ENCODE results near the gene UCN3. TPM values are rescaled to one million over a fixed set of nuclear protein-coding genes. Genes with fewer than 3 reads are reported as not detected.
A peak's percentile ranks its signal among the peaks of the same experiment; 100 is the strongest.

UCN3 gene, protein sequence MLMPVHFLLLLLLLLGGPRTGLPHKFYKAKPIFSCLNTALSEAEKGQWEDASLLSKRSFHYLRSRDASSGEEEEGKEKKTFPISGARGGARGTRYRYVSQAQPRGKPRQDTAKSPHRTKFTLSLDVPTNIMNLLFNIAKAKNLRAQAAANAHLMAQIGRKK
- not detected in 2 replicates for total RNA-seq (ENCODE audit: low replicate concordance)

DNA sequence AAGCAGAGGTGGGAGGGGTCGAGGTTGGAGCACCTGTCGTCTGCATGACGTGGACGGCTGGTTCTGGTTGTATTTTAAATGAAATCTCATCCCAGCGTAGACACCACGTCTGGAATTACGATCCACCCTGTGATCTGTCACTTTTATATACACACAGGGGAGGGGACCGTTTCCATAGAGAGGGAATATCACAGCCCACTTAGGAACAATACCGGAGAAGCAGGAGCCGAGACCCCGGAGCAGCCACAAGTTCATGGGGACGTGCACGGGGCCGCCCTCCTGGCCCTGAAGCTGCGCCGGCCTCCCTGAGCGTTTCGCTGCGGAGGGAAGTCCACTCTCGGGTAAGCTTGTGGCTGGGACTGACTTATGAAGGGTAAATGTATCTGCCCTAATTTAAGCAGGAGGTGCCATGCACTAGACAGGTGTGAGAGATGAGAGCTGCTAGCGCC lies at the start of gene UCN3:
Gene UCN3 (plus strand): TSS at position 77 of the 449 bp plus-strand sequence. CDS start 8,755 bp downstream, outside the sequence.
- Histone ChIP-seq H3K4me1 (no peaks in the 10 kb centered on the region), H3K9ac (no peak within 1 kb of the TSS), H3K27ac (no peak within 1 kb of the TSS), H3K36me3 (no peaks in the 10 kb centered on the region), H3K4me2 (no peak within 1 kb of the TSS), H3K27me3 (no peaks in the 10 kb centered on the region), H3K79me2 (ENCODE audit: low read depth) (no peaks in the 10 kb centered on the region), H3K4me3 (no peak within 1 kb of the TSS), H3K9me3 (ENCODE audit: low read depth) (no peaks in the 10 kb centered on the region), H3F3A (ENCODE audit: low read depth) (peaks cover 3% of the 10 kb centered on the region), H2AFZ (replicated peaks) (no peak within 1 kb of the TSS), H4K20me1 (ENCODE audit: low read depth) (no peaks in the 10 kb centered on the region)
- H3K27me3 Mint-ChIP-seq (ENCODE audit: insufficient read depth, low read depth) = peaks cover 5% of the 10 kb centered on the region
- H3K9me3 Mint-ChIP-seq = peaks cover 4% of the 10 kb centered on the region
- no peak for TF ChIP-seq EZH2phosphoT487 (IDR thresholded peaks at IDR 0.05)
- TF ChIP-seq CTCF (IDR thresholded peaks at IDR 0.05) = no peak
- no peak for TF ChIP-seq EZH2 (IDR thresholded peaks at IDR 0.05)
- H3K36me3 Mint-ChIP-seq = no peaks in the 10 kb centered on the region
- H3K4me3 Mint-ChIP-seq = no peak within 1 kb of the TSS
- no peak for DNase-seq (ENCODE audit: low spot score)
- H3K27ac Mint-ChIP-seq = peak within 1 kb of the TSS; percentile 6
- peaks cover 6% of the 10 kb centered on the region for H3K4me1 Mint-ChIP-seq

DNA sequence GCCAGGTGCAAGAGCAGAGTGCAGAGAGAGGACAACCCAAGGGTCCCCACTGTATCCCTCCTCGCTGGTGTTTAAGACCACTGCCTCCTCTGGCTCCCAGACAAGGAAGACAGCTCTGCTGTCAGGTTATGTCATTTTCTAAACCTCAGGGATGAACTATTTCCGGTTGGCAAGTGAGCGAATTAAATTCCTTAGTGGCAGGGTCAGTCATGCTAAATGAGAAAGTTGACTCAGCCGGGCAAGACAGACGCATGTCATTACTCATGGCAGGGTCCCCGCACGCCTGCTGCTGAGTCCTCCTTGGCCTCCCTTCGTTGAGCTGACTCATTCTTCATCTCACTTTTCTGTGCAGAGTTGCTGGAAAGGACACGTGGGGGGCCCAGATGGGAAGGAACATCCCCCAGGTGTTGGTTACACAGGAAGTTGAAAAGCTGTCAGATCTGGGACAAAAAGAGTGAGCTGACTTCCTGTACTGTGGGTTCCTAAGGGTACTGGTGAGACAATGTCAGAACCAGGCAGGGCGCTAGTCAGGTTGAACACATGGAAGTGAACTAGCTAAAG lies 47.1 kb upstream of the UCN3 start:
- Mint-ChIP-seq H3K27ac (no peak overlapping the region), H3K4me1 (peaks cover 11% of the 10 kb centered on the region), H3K9me3 (peaks cover 5% of the 10 kb centered on the region), H3K36me3 (no peaks in the 10 kb centered on the region), H3K27me3 (ENCODE audit: insufficient read depth, low read depth) (peaks cover 4% of the 10 kb centered on the region), H3K4me3 (no peak overlapping the region)
- Histone ChIP-seq H3K4me3 (no peak overlapping the region), H3K9ac (no peak overlapping the region), H3K4me1 (no peaks in the 10 kb centered on the region), H4K20me1 (ENCODE audit: low read depth) (no peaks in the 10 kb centered on the region), H3K36me3 (no peaks in the 10 kb centered on the region), H3K79me2 (ENCODE audit: low read depth) (no peaks in the 10 kb centered on the region), H3K27me3 (no peaks in the 10 kb centered on the region), H3K9me3 (ENCODE audit: low read depth) (no peaks in the 10 kb centered on the region), H3F3A (ENCODE audit: low read depth) (no peaks in the 10 kb centered on the region), H2AFZ (replicated peaks) (no peak overlapping the region), H3K27ac (no peak overlapping the region), H3K4me2 (no peak overlapping the region)
- TF ChIP-seq CTCF (IDR thresholded peaks at IDR 0.05) = no peak
- TF ChIP-seq EZH2 (IDR thresholded peaks at IDR 0.05) = no peak
- no peak for TF ChIP-seq EZH2phosphoT487 (IDR thresholded peaks at IDR 0.05)
- no peak for DNase-seq (ENCODE audit: low spot score)

- H3K79me2 ChIP-seq (ENCODE audit: low read depth) = no peaks in the 10 kb centered on the region
- Mint-ChIP-seq H3K4me3 (no peak overlapping the region), H3K27ac (no peak overlapping the region), H3K36me3 (no peaks in the 10 kb centered on the region), H3K27me3 (ENCODE audit: insufficient read depth, low read depth) (peaks cover 4% of the 10 kb centered on the region), H3K4me1 (peaks cover 11% of the 10 kb centered on the region), H3K9me3 (peaks cover 5% of the 10 kb centered on the region)
- H3K9me3 ChIP-seq (ENCODE audit: low read depth) = no peaks in the 10 kb centered on the region
- no peaks in the 10 kb centered on the region for H3K4me1 ChIP-seq
- DNase-seq (ENCODE audit: low spot score) = no peak
- H3K9ac ChIP-seq = no peak overlapping the region
- H3K4me3 ChIP-seq = no peak overlapping the region
- H3K27me3 ChIP-seq = no peaks in the 10 kb centered on the region
- H3K36me3 ChIP-seq = no peaks in the 10 kb centered on the region
- H4K20me1 ChIP-seq (ENCODE audit: low read depth) = no peaks in the 10 kb centered on the region
- no peaks in the 10 kb centered on the region for H3F3A ChIP-seq (ENCODE audit: low read depth)
- no peak overlapping the region for H2AFZ ChIP-seq (replicated peaks)
- no peak overlapping the region for H3K27ac ChIP-seq
- H3K4me2 ChIP-seq = no peak overlapping the region
- TF ChIP-seq EZH2phosphoT487 (IDR thresholded peaks at IDR 0.05) (no peak), EZH2 (IDR thresholded peaks at IDR 0.05) (no peak), CTCF (IDR thresholded peaks at IDR 0.05) (no peak)
Measured at GRCh38 chr10:5318148-5318547, 46.6 kb upstream of the UCN3 start.
